Dedifferentiated amniotic fluid mesenchymal stem cell (primary cell): ENCODE results near the gene SRSF12.
"Not testable (repeated sequence)": the region's sequence is repeated elsewhere in the genome, so short reads cannot be mapped to it uniquely, and the experiment has no call there.

Source experiments
- DNase-seq: peaks from one replicate; pipeline ENCODE4 v3.0.0-alpha.2; 2016; ENCODE audit errors: extremely low spot score

The SRSF12 gene

GRCh38 chr6:89128256-89128671 lies 10.4 kb upstream of the SRSF12 start:
- DNase-seq: not testable (repeated sequence)

DNA sequence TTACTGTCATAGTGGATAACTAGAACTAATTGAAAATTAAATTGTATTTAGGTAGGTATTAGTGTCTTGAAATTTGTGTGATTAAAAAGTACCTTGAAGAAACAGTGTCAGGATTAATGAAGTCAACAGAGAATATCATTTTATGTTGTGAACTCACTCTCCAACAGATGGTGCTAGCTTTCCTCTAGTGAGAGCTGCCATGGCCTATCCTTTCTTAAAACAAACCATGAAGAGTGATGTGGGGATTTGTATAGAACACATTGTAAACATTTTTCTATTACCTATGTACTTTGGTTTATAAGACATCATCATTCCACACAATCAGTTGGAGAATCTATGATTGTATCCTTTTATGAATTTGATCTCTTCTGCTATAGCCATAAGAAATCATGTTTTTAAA lies 4.8 kb upstream of the SRSF12 start:
- peak; percentile 60 for DNase-seq

GRCh38 chr6:89121934-89122333 lies 4.1 kb upstream of the SRSF12 start:
- DNase-seq: no peak

DNA sequence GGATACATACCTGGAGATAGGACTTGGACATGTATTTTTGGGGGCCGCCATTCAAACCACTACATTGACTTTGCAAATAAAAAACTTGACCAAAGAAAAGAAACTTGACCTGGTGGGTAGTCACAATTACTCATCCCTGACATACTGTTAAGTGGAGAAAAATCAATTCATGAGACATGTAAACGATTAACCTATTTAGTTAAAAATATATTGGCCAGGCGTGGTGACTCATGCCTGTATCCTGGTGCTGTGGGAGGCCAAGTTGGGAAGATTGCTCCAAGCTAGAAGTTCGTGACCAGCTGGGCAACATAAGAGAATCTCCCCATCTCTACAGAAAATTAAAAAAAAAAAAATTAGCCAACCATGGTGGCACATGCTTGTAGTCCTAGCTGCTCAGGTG lies 2.5 kb upstream of the SRSF12 start:
- DNase-seq: no peak

DNA sequence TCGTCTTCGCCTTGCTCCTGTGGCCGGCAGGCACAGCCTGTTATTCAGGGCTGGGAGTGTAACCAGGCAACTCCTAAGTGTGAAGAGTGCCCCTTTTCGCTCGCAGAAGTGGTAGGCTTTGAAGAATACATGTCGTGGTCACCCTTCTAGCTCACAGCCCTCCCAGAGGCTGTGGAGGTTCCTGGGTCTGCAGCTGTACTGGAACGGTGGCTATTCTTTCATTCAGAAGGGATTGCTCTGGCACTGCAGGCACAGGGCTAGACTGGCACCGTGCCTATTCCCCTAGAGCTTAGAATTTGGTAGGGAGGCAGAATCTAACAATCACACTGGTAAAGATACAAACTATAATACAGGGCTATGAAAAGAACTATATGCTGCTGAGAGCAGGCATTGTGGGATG lies 1.1 kb upstream of the SRSF12 start:
- no peak for DNase-seq

DNA sequence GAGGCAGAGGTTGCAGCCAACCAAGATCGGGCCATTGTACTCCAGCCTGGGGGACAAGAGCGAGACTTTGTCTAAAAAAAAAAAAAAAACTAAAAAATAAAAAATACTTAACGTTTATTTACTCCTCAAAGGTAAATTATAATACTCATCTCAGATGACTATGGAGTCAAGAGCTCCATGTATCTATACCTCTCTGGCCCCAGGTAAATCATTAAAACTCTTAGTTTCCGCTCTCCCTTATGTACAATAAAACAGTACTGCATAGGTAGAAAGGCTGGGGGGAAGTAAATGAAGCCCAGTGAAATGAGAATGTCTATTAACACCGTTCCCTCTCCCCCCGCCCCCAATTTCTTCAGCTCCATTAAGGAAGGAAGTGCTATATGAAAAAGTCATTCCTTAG lies 1.2 kb downstream of the SRSF12 start:
- DNase-seq: no peak

DNA sequence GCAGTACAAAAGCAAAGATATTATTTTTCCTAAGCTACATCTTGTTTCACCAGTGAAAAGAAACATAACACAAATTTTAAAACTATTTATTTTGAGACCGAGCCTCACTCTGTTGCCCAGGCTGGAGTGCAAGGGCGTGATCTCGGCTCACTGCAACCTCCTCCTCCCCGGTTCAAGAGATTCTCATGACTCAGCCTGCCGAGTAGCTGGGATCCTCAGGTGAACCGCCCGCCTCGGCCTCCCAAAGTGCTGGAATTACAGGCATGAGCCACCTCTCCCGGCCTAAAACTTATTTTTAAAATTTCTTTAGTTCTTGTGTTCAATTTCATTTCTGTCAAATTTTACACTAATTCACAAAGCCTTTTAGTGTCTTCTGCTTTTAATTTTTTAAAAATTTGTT lies 5.9 kb downstream of the SRSF12 start:
- DNase-seq: no peak

DNA sequence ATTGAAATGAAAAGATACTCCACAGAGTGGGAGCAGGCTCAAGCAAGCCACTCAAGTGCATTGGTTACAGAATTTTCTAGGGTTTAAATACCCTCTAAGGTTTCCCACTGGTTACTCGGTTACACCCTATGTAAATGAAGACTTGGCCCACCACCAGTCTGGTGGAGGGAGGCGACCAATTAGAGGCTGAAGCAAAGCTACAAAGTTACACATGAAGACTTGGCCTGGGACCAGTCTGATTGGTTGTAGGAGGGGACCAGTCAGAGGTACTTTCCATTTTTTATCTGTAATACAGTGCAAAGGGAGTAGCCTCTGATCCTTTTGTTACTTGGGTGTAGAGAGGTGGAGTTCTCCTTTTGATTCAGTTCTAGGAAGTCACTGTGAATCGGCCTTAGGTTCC lies 7.6 kb downstream of the SRSF12 start:
- DNase-seq: no peak

DNA sequence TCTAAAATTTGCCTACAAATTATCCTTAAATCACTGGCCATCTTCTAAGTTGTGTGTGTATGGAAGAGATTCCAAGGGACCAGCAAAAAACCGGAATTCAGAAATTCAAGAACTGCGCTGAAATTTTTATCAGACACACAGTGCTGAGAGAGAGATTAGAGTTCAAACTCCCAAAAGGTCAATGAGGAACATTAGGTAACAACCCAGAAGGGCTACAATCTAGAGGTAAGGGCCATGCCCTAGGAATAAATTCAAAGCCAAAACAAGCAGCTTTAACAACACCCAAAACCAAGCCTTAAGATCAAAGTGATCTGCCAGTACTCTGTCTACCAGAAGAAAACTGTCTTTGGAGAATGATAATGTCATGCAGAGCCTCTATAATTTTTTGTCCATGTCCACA lies 17.8 kb downstream of the SRSF12 start:
- DNase-seq: no peak

DNA sequence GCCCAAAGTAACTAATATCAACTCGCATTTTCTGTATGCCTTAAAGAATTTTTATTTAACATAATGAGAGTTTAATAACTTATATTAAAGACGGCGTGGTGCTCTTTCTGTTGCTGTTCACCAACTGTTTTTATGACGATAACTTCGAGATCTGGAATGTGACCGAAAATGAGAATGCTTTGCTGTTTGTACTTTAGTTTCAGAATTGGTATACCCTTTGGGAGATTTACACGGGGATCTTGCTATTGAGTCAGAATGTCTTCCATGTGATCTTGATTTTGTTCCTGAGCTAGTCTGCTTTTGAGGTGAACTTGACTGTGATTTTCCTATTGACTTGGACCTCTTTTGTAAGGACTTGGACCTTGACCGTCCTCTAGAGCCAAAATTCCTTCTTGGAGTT lies 19.4 kb downstream of the SRSF12 start:
- no peak for DNase-seq

GRCh38 chr6:89087881-89088280 lies 30.0 kb downstream of the SRSF12 start:
- DNase-seq: no peak

DNA sequence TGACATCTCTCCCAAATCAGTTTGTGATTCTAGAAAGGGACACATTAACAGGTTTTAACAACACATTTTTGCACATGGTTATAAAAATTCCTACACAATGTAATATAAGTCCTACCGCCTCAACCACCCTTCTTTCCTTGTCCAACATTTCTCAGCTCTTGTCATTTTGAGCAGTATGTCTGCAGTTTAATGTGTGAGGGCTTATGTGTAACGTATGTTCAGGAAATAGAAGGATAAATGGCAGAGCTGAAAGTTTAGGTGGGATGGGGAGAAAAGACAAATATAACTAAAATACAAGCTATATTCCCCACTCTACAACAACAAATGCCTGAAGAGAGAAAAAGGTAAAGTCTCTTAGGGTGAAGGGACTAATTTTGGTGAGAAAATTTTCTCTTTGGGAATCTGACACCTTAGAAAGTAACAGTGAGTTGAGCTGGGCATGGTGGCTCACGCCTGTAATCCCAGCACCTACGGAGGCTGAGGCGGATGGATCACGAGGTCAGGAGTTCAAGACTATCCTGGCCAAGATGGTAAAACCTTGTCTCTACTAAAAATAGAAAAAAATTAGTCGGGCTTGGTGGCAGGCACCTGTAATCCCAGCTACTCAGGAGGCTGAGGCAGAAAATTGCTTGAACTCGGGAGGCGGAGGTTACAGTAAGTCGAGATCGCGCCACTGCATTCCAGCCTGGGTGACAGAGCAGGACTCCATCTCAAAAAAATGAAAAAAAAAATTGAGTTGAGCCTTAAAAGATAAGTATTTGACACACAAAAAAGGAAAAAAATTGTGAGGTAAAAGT lies 32.3 kb downstream of the SRSF12 start:
- no peak for DNase-seq

GRCh38 chr6:89084954-89085353 lies 32.9 kb downstream of the SRSF12 start:
- no peak for DNase-seq

- no peak for DNase-seq
Observed at GRCh38 chr6:89084542-89084941, 33.3 kb downstream of the SRSF12 start.

GRCh38 chr6:89082486-89082891 lies 35.4 kb downstream of the SRSF12 start:
- peak; percentile 28 for DNase-seq

- DNase-seq: peak; percentile 93
Observed at GRCh38 chr6:89081423-89082322, 36.2 kb downstream of the SRSF12 start.

GRCh38 chr6:89081129-89081422 lies 36.8 kb downstream of the SRSF12 start:
- DNase-seq: no peak

DNA sequence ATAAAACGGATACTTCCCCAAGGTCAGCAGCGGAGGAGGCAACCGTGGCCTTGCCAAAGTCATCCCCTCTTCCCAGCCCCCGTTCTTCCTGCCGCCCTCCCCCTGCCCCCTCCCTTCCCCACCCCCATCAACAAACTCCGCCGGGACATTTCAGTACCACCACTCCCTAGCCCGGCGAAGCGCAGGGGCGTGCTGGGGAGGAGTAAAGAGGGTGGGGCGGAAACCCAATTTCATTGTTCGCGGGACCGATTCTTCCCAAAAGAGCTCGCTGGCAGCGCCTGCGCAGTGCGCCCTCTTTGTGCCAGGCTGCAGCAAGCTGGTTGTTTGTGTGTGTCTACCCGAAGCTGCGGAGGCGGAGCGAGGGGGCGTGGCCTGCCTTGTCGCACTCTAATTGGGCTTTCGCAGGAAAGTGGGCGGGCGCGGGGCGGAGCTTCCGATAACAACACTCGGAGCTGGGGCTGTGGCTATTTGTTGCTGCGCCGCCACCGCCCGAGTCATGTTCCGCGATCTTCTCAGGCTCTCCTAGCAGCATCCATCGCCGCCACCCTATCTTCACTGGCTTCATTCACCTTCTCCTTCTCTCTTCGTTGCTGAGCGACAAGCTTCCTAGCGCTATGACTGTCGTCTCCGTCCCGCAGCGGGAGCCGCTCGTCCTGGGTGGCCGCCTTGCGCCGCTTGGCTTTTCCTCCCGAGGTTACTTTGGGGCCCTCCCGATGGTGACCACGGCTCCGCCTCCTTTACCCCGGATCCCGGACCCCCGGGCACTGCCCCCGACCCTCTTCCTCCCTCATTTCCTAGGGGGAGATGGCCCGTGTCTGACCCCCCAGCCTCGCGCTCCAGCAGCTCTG lies 37.4 kb downstream of the SRSF12 start, which contains the start of gene PNRC1:
Gene PNRC1, plus strand, starts transcription at position 471 of the 848 bp plus-strand sequence. Its CDS starts 144 bp downstream, at position 615.
- peak; percentile 99 for DNase-seq

DNA sequence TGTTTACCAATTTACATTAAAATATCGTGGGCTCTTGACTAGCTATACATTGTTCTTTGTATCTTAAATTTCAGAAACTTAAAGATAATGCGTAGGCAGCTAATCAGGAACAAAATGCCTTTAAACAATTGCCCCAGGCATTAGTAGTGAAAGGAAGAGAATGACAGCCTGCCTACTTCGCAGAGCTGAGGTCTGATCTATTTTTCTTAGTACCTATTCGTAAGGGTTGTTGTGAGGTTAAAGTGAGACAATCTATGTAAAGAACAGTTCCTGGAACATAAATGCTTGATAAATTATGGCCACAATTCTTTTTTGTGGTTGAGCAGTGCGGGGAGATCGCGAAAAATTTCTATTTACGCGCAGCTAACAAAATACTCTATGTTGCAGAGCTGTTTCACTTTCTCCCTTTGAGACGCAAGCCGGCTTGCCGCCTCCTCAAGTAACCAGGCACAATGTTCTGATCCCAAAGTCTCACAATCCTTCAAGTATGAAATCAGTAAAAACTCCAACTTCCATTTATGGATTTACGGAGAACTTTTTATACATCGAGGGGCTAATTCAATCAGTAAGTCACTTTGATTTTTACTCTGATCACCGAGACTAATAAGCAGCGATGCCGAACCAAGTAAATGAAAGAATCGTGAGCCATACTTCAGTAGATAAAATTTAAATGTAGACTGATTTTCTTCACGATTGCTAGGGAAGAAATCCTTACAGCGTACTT lies 38.2 kb downstream of the SRSF12 start:
- peak; percentile 85 for DNase-seq

DNA sequence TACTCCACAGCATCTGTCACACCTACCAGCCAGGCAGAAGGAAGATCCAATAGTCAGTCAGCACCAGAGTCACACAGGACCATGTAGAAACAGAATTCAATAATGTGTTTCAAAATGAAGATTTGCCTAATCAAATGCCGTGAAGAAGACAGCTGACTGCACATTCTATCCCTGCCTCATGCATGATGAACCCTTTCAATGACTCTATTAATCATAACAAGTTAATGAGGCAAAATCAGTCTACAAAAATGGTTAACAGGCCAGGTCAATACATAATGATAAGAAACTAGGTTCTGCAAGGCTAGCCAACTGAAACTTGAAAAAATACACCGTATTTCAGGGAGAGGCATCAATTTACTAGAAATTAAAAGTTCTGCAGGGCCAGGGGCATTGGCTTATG lies 44.0 kb downstream of the SRSF12 start:
- no peak for DNase-seq

DNA sequence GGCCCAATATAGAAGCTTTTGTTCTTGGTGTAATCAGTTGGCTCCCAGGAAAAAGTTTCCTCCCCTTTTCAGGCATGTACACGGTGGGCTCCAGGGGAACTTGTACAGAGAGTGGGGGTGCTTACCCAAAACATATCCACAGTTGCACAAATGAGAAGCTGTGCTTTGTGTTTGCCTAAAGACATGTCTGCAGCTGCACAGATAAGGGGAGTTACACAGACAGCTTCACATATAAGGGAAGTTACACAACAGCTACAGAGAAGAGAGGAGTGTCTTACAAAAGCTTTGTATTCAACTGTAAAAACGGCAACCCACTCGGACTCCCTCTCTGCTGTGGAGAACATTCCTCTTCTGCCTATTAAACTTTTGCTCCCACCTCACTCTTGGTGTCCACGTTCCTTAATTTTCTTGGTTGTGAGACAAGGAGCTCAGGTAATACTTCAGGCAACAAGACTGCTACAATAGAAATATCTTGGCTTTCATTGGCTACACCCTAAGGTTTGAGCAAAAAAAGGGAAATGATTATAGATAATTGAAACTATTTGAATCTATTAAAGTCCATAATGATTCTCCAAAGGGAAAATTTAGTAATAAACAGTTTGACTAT lies 44.8 kb downstream of the SRSF12 start:
- no peak for DNase-seq
